Small intestine (tissue), 7 donors: Measurements from ENCODE around the gene SIRT6. TPM values are rescaled to one million over a fixed set of nuclear protein-coding genes. Genes with fewer than 3 reads are reported as not detected.
A peak's percentile ranks its signal among the peaks of the same experiment; 100 is the strongest.

Experiments
- DNase-seq, 2 donors: peaks; one replicate each; pipeline versions ENCODE4 v3.0.0 to v3.0.0-alpha.2; 2013
- FAIRE-seq: peaks from 2 replicates; lab custom pipeline; 2012; peaks lifted over from hg19 to GRCh38; lab: Jason Lieb, UNC
- H3K27ac ChIP-seq, 3 donors: one replicate each; pipeline ENCODE4 v1.5.1; 2013; ENCODE audit warnings: low read length in 2 of 3, mild to moderate bottlenecking in 2 of 3, control low read depth in 1 of 3, inconsistent platforms in 1 of 3, low read depth in 1 of 3, moderate library complexity in 1 of 3
- H3K27me3 ChIP-seq, 3 donors: one replicate each; pipeline ENCODE4 v1.6.1; 2013; ENCODE audit warnings: low read length in 3 of 3, inconsistent platforms in 1 of 3; ENCODE audit not compliant: control insufficient read depth in 3 of 3, insufficient read depth in 3 of 3
- H3K36me3 ChIP-seq, 3 donors: one replicate each; pipeline ENCODE4 v1.6.1; 2013; ENCODE audit warnings: low read length in 3 of 3, inconsistent platforms in 1 of 3, low read depth in 1 of 3, mild to moderate bottlenecking in 1 of 3, moderate library complexity in 1 of 3; ENCODE audit not compliant: control insufficient read depth in 3 of 3, insufficient read depth in 2 of 3
- H3K4me1 ChIP-seq, 3 donors: one replicate each; pipeline ENCODE4 v1.6.1; 2013; ENCODE audit warnings: low read length in 2 of 3, inconsistent platforms in 1 of 3, low read depth in 1 of 3, mild to moderate bottlenecking in 1 of 3, moderate library complexity in 1 of 3; ENCODE audit not compliant: control insufficient read depth in 3 of 3, insufficient read depth in 2 of 3
- H3K4me3 ChIP-seq, 3 donors: one replicate each; pipeline ENCODE4 v1.5.1; 2013; ENCODE audit warnings: low read length in 3 of 3, control low read depth in 1 of 3, inconsistent platforms in 1 of 3, low read depth in 1 of 3, mild to moderate bottlenecking in 1 of 3, moderate library complexity in 1 of 3
- H3K9me3 ChIP-seq, 2 donors: one replicate each; pipeline ENCODE4 v1.6.1; 2013; ENCODE audit warnings: low read depth in 1 of 2, low read length in 1 of 2; ENCODE audit not compliant: control insufficient read depth in 2 of 2, insufficient read depth in 1 of 2
- WGBS, 3 donors: extraction: QIAGEN DNeasy Blood & Tissue Kit; methylation state at CpG; one replicate each; pipeline ENCODE4 v1.1.7; 2013; 5-methylcytosine and 5-hydroxymethylcytosine counted together
- polyA plus RNA-seq, 4 donors: library from polyadenylated mRNA; stranded (reverse) in 3 of 4; unstranded in 1 of 4; fragments of 200-250 nt in 3 of 4; fragments of 120-200 nt in 1 of 4; gene quantifications; one replicate each; pipeline versions ENCODE4 v1.2.1 to v1.2.3, GENCODE V29; 2013
- donor health status: healthy with polysubstance abuse.
- donor health status: control.
- donor health status: control.
- donor health status: Bipolar disorder and iron deficiency.
- donor health status: healthy.

SIRT6 gene
- polyA plus RNA-seq, 4 donors: 24.1 to 48.1 (median 42.9) TPM

- DNase-seq: no peak
- WGBS, 3 donors: 77 to 89% (median 77%) methylated on average over 14 to 15 of the region's 15 CpGs
Observed at GRCh38 chr19:4210166-4210731, 27.9 kb upstream of the SIRT6 start.

GRCh38 chr19:4208385-4209094, 26.2 kb upstream of the SIRT6 start:
- H3K9me3 ChIP-seq: no peaks in the 10 kb centered on the region
- peak; percentile 51 to 71 for DNase-seq
- 49 to 72% (median 65%) methylated on average over 13 of the region's 13 CpGs for WGBS, 3 donors
- H3K27ac ChIP-seq: no peak overlapping the region
- peaks cover 0 to 2% (median 0%) of the 10 kb centered on the region in 3 donors for H3K4me1 ChIP-seq
- no peak for FAIRE-seq
- no peak overlapping the region for H3K4me3 ChIP-seq
- peaks cover 0 to 4% (median 3%) of the 10 kb centered on the region in 3 donors for H3K27me3 ChIP-seq
- no peaks in the 10 kb centered on the region for H3K36me3 ChIP-seq

More at GRCh38 chr19:4210166-4210731, 27.9 kb upstream of the SIRT6 start:
- Histone ChIP-seq H3K36me3 (no peaks in the 10 kb centered on the region), H3K27ac (no peak overlapping the region), H3K27me3 (peaks cover 0 to 4% (median 3%) of the 10 kb centered on the region in 3 donors), H3K4me1 (no peaks in the 10 kb centered on the region), H3K4me3 (no peak overlapping the region), H3K9me3 (no peaks in the 10 kb centered on the region)
- no peak for FAIRE-seq

GRCh38 chr19:4206818-4207484, 24.6 kb upstream of the SIRT6 start:
- 78 to 82% (median 79%) methylated on average over 10 of the region's 10 CpGs for WGBS, 3 donors
- no peak for FAIRE-seq

GRCh38 chr19:4201798-4202197, 19.4 kb upstream of the SIRT6 start:
- 68 to 82% (median 70%) methylated on average over 4 of the region's 4 CpGs for WGBS, 3 donors
- no peak for DNase-seq
- Histone ChIP-seq H3K27me3 (peaks cover 0 to 41% (median 20%) of the 10 kb centered on the region in 3 donors), H3K27ac (no peak overlapping the region), H3K9me3 (peaks cover 0 to 4% of the 10 kb centered on the region in 2 donors), H3K36me3 (no peaks in the 10 kb centered on the region), H3K4me3 (no peak overlapping the region), H3K4me1 (peaks cover 0 to 2% (median 0%) of the 10 kb centered on the region in 3 donors)
- FAIRE-seq: no peak

More at GRCh38 chr19:4206818-4207484, 24.6 kb upstream of the SIRT6 start:
- H3K36me3 ChIP-seq: no peaks in the 10 kb centered on the region
- H3K27me3 ChIP-seq: peaks cover 0 to 3% (median 0%) of the 10 kb centered on the region in 3 donors
- H3K4me1 ChIP-seq: peaks cover 0 to 2% (median 0%) of the 10 kb centered on the region in 3 donors
- H3K4me3 ChIP-seq: no peak overlapping the region
- no peak overlapping the region for H3K27ac ChIP-seq
- DNase-seq: peak; percentile 22 to 38
- H3K9me3 ChIP-seq: no peaks in the 10 kb centered on the region

- Histone ChIP-seq H3K4me3 (no peak overlapping the region), H3K27me3 (peaks cover 0 to 41% (median 23%) of the 10 kb centered on the region in 3 donors), H3K9me3 (peaks cover 0 to 4% of the 10 kb centered on the region in 2 donors), H3K36me3 (no peaks in the 10 kb centered on the region), H3K4me1 (peaks cover 0 to 2% (median 0%) of the 10 kb centered on the region in 3 donors), H3K27ac (no peak overlapping the region)
- FAIRE-seq (no peak), DNase-seq (no peak)
- 56 to 85% (median 82%) methylated on average over 2 of the region's 2 CpGs for WGBS, 3 donors
Observed at GRCh38 chr19:4200940-4201542, 18.7 kb upstream of the SIRT6 start.

- H3K27ac ChIP-seq: no peak overlapping the region
- no peaks in the 10 kb centered on the region for H3K36me3 ChIP-seq
- 27 to 67% (median 56%) methylated on average over 32 to 33 of the region's 33 CpGs for WGBS, 3 donors
- H3K4me3 ChIP-seq: no peak overlapping the region
- H3K4me1 ChIP-seq: peaks cover 0 to 2% (median 0%) of the 10 kb centered on the region in 3 donors
- FAIRE-seq (no peak), DNase-seq (peak in 1 of 2 donors; percentile 50)
- H3K27me3 ChIP-seq: peaks cover 0 to 46% (median 25%) of the 10 kb centered on the region in 3 donors
- peaks cover 0 to 4% of the 10 kb centered on the region in 2 donors for H3K9me3 ChIP-seq
Observed at GRCh38 chr19:4199699-4200293, 17.4 kb upstream of the SIRT6 start.

- Histone ChIP-seq H3K4me1 (no peaks in the 10 kb centered on the region), H3K27me3 (peaks cover 0 to 56% (median 30%) of the 10 kb centered on the region in 3 donors), H3K4me3 (no peak overlapping the region), H3K9me3 (peaks cover 0 to 4% of the 10 kb centered on the region in 2 donors), H3K36me3 (no peaks in the 10 kb centered on the region), H3K27ac (no peak overlapping the region)
- FAIRE-seq (no peak), DNase-seq (no peak)
- 8 to 19% (median 11%) methylated on average over 10 to 28 of the region's 28 CpGs for WGBS, 3 donors
Observed at GRCh38 chr19:4198467-4199126, 16.2 kb upstream of the SIRT6 start.
